Measurements from ENCODE around the gene ARL10.

Gene ARL10

GRCh38 chr5:176394881-176395675 is 29.8 kb downstream of the ARL10 start:
- DNase-seq (ENCODE audit: low read depth), result no peak
- no peak for TF ChIP-seq CTCF (IDR thresholded peaks at IDR 0.05; ENCODE audit: control insufficient read depth, extremely low read depth, insufficient read depth)
- no peak overlapping the region for H3K4me3 ChIP-seq (ENCODE audit: low read depth, low read length)

- DNase-seq (ENCODE audit: low read depth), result no peak
These were observed 31.0 kb downstream of the ARL10 start for GRCh38 chr5:176396330-176396729.

GRCh38 chr5:176397736-176398420 is 32.6 kb downstream of the ARL10 start:
- TF ChIP-seq CTCF (IDR thresholded peaks at IDR 0.05; ENCODE audit: control insufficient read depth, extremely low read depth, insufficient read depth), result no peak
- H3K4me3 ChIP-seq (ENCODE audit: low read depth, low read length), result no peak overlapping the region
- no peak for DNase-seq (ENCODE audit: low read depth)

More at GRCh38 chr5:176396330-176396729, 31.0 kb downstream of the ARL10 start:
- H3K4me3 ChIP-seq (ENCODE audit: low read depth, low read length), result no peak overlapping the region
- TF ChIP-seq CTCF (IDR thresholded peaks at IDR 0.05; ENCODE audit: control insufficient read depth, extremely low read depth, insufficient read depth), result no peak

GRCh38 chr5:176400382-176401156 is 35.3 kb downstream of the ARL10 start:
- no peak overlapping the region for H3K4me3 ChIP-seq (ENCODE audit: low read depth, low read length)
- no peak for DNase-seq (ENCODE audit: low read depth)
- TF ChIP-seq CTCF (IDR thresholded peaks at IDR 0.05; ENCODE audit: control insufficient read depth, extremely low read depth, insufficient read depth), result no peak

GRCh38 chr5:176401281-176402205 is 36.3 kb downstream of the ARL10 start:
- DNase-seq (ENCODE audit: low read depth), result no peak
- H3K4me3 ChIP-seq (ENCODE audit: low read depth, low read length), result no peak overlapping the region
- TF ChIP-seq CTCF (IDR thresholded peaks at IDR 0.05; ENCODE audit: control insufficient read depth, extremely low read depth, insufficient read depth), result no peak
